Colonic mucosa (tissue), 4 donors: ENCODE measurements around the gene DIP2C. TPM values are rescaled to one million over a fixed set of nuclear protein-coding genes. Genes with fewer than 3 reads are reported as not detected.
"Not testable (repeated sequence)": the region's sequence is repeated elsewhere in the genome, so short reads cannot be mapped to it uniquely, and the experiment has no call there.

ENCODE experiments used
- DNase-seq: peaks from one replicate; pipeline ENCODE4 v3.0.0-alpha.2; 2020
- H3K27ac ChIP-seq: fragments of 200-600 bp; one replicate; pipeline ENCODE4 v1.8.0; 2021
- H3K27me3 ChIP-seq: fragments of 200-600 bp; one replicate; pipeline ENCODE4 v1.8.0; 2021
- H3K36me3 ChIP-seq: fragments of 200-600 bp; one replicate; pipeline ENCODE4 v1.8.0; 2021
- H3K4me1 ChIP-seq: fragments of 200-600 bp; one replicate; pipeline ENCODE4 v1.8.0; 2021; ENCODE audit warnings: mild to moderate bottlenecking
- H3K4me3 ChIP-seq: fragments of 200-600 bp; one replicate; pipeline ENCODE4 v1.8.0; 2021
- H3K9ac ChIP-seq, 2 donors: one replicate each; pipeline ENCODE4 v1.7.0; 2013; ENCODE audit warnings: control low read depth in 2 of 2, low read depth in 2 of 2, low read length in 2 of 2
- H3K9me3 ChIP-seq: fragments of 200-600 bp; one replicate; pipeline ENCODE4 v1.8.0; 2021
- CTCF ChIP-seq: fragments of 200-600 bp; IDR thresholded peaks from one replicate; pipeline ENCODE4 v1.8.0; 2022; ENCODE audit warnings: antibody characterized with exemption, mild to moderate bottlenecking
- intact Hi-C: fragments of 100-400 bp; cut with DNase I; formaldehyde crosslinking; loops from one replicate; pipeline ENCODE4 v1.14.1; 2022
- total RNA-seq, 2 donors: library from RNA; stranded (reverse); fragmentation: NEBNext Ultra II Directional in 1 of 2; extraction: Animal tissue kit (Norgen Biotek cat#: 25700) in 1 of 2; gene quantifications; one replicate each; pipeline ENCODE4 v1.2.1, GENCODE V29; 2021
- donor health status: healthy.
- donor health status: DM: no; HTN: no; CAD: no.
- donor health status: DM: no; HTN: no; CAD: no.

Gene DIP2C
- total RNA-seq, 2 donors from 2014 or later = 7.6 to 11.2 TPM

- Histone ChIP-seq H3K27ac (no peak overlapping the region), H3K9ac (no peak overlapping the region), H3K27me3 (no peaks in the 10 kb centered on the region), H3K4me1 (no peaks in the 10 kb centered on the region), H3K4me3 (no peak overlapping the region), H3K9me3 (no peaks in the 10 kb centered on the region), H3K36me3 (no peaks in the 10 kb centered on the region)
- intact Hi-C loops = no loop called here
- DNase-seq = no peak
- no peak for TF ChIP-seq CTCF
Measured at GRCh38 chr10:368579-369220, 320.8 kb downstream of the DIP2C start.

GRCh38 chr10:368107-368506 lies 321.4 kb downstream of the DIP2C start:
- H3K27ac ChIP-seq, H3K9ac ChIP-seq, H3K4me1 ChIP-seq, H3K36me3 ChIP-seq, H3K9me3 ChIP-seq, DNase-seq, H3K27me3 ChIP-seq, intact Hi-C loops, H3K4me3 ChIP-seq: not testable (repeated sequence)

- no peak overlapping the region for H3K4me3 ChIP-seq
- H3K4me1 ChIP-seq = no peaks in the 10 kb centered on the region
- intact Hi-C loops = no loop called here
- no peaks in the 10 kb centered on the region for H3K9me3 ChIP-seq
- H3K36me3 ChIP-seq = no peaks in the 10 kb centered on the region
- H3K27me3 ChIP-seq = no peaks in the 10 kb centered on the region
- no peak overlapping the region for H3K9ac ChIP-seq
- DNase-seq = no peak
- no peak overlapping the region for H3K27ac ChIP-seq
- TF ChIP-seq CTCF = no peak
Measured at GRCh38 chr10:367636-368035, 321.8 kb downstream of the DIP2C start.

GRCh38 chr10:366186-366585 lies 323.3 kb downstream of the DIP2C start:
- H3K4me3 ChIP-seq = no peak overlapping the region
- H3K9ac ChIP-seq = no peak overlapping the region
- H3K4me1 ChIP-seq = no peaks in the 10 kb centered on the region
- intact Hi-C loops = no loop called here
- no peaks in the 10 kb centered on the region for H3K9me3 ChIP-seq
- TF ChIP-seq CTCF = no peak
- DNase-seq = no peak
- no peak overlapping the region for H3K27ac ChIP-seq
- H3K27me3 ChIP-seq = no peaks in the 10 kb centered on the region
- H3K36me3 ChIP-seq = no peaks in the 10 kb centered on the region

GRCh38 chr10:364267-364775 lies 325.1 kb downstream of the DIP2C start:
- Histone ChIP-seq H3K27ac (no peak overlapping the region), H3K4me3 (no peak overlapping the region), H3K27me3 (no peaks in the 10 kb centered on the region), H3K9ac (no peak overlapping the region), H3K9me3 (no peaks in the 10 kb centered on the region), H3K36me3 (no peaks in the 10 kb centered on the region), H3K4me1 (no peaks in the 10 kb centered on the region)
- no peak for DNase-seq
- no peak for TF ChIP-seq CTCF
- intact Hi-C loops = no loop called here

- no peaks in the 10 kb centered on the region for H3K4me1 ChIP-seq
- intact Hi-C loops = no loop called here
- H3K36me3 ChIP-seq = no peaks in the 10 kb centered on the region
- no peaks in the 10 kb centered on the region for H3K27me3 ChIP-seq
- no peak for TF ChIP-seq CTCF
- H3K4me3 ChIP-seq = no peak overlapping the region
- DNase-seq = no peak
- H3K27ac ChIP-seq = no peak overlapping the region
- no peaks in the 10 kb centered on the region for H3K9me3 ChIP-seq
- no peak overlapping the region for H3K9ac ChIP-seq
Measured at GRCh38 chr10:363152-363551, 326.3 kb downstream of the DIP2C start.
